Astrocyte (in vitro differentiated cells and primary cell): ENCODE data around the gene OR52B4. TPM values are rescaled to one million over a fixed set of nuclear protein-coding genes. Genes with fewer than 3 reads are reported as not detected.

Experiments
- DNase-seq: peaks from one replicate; pipeline ENCODE4 v3.0.0-alpha.2; 2010; ENCODE audit warnings: low read depth
- FAIRE-seq: peaks from 2 replicates; lab custom pipeline; 2011; peaks lifted over from hg19 to GRCh38; lab: Jason Lieb, UNC
- H2AFZ ChIP-seq: 2 replicates; pipeline ENCODE4 v1.6.0; 2012; ENCODE audit warnings: low read depth, low read length, inconsistent platforms
- H3K27ac ChIP-seq: 2 replicates; pipeline ENCODE4 v1.5.1; 2011; ENCODE audit warnings: low read depth, low read length, inconsistent platforms
- H3K27me3 ChIP-seq: 2 replicates; pipeline ENCODE4 v1.6.0; 2011; ENCODE audit warnings: low read length, inconsistent platforms; ENCODE audit not compliant: insufficient read depth
- H3K36me3 ChIP-seq: 2 replicates; pipeline ENCODE4 v1.5.1; 2011; ENCODE audit warnings: low read length, inconsistent platforms; ENCODE audit not compliant: insufficient read depth
- H3K4me1 ChIP-seq: 2 replicates; pipeline ENCODE4 v1.5.1; 2011; ENCODE audit warnings: low read length, inconsistent platforms; ENCODE audit not compliant: insufficient read depth
- H3K4me2 ChIP-seq: 2 replicates; pipeline ENCODE4 v1.6.0; 2012; ENCODE audit warnings: low read length, inconsistent platforms
- H3K4me3 ChIP-seq: 2 replicates; pipeline ENCODE4 v1.5.1; 2011; ENCODE audit warnings: low read depth, mild to moderate bottlenecking, low read length, inconsistent platforms; ENCODE audit not compliant: insufficient read depth
- H3K79me2 ChIP-seq: 2 replicates; pipeline ENCODE4 v1.6.0; 2012; ENCODE audit warnings: mild to moderate bottlenecking, low read length, inconsistent platforms; ENCODE audit not compliant: insufficient read depth
- H3K9ac ChIP-seq: 2 replicates; pipeline ENCODE4 v1.6.0; 2012; ENCODE audit warnings: mild to moderate bottlenecking, low read length, inconsistent platforms
- H3K9me3 ChIP-seq: 2 replicates; pipeline ENCODE4 v1.5.1; 2012; ENCODE audit warnings: low read depth, mild to moderate bottlenecking, low read length, inconsistent platforms; ENCODE audit not compliant: insufficient read depth
- H4K20me1 ChIP-seq: 2 replicates; pipeline ENCODE4 v1.6.0; 2012; ENCODE audit warnings: low read length, inconsistent platforms; ENCODE audit not compliant: insufficient read depth
- H3K27ac Mint-ChIP-seq: one replicate; pipeline ENCODE4 v1.8.0; 2021; ENCODE audit warnings: mild to moderate bottlenecking, mixed read lengths; ENCODE audit not compliant: unreplicated experiment
- H3K27me3 Mint-ChIP-seq: one replicate; pipeline ENCODE4 v1.8.0; 2021; ENCODE audit warnings: low read depth, mixed read lengths; ENCODE audit not compliant: unreplicated experiment
- H3K36me3 Mint-ChIP-seq: one replicate; pipeline ENCODE4 v1.8.0; 2021; ENCODE audit warnings: low read depth, mixed read lengths; ENCODE audit not compliant: unreplicated experiment
- H3K4me1 Mint-ChIP-seq: one replicate; pipeline ENCODE4 v1.8.0; 2021; ENCODE audit warnings: low read depth, mixed read lengths; ENCODE audit not compliant: unreplicated experiment
- H3K4me3 Mint-ChIP-seq: one replicate; pipeline ENCODE4 v1.8.0; 2021; ENCODE audit warnings: mild to moderate bottlenecking, moderate library complexity, mixed read lengths; ENCODE audit not compliant: unreplicated experiment
- H3K9me3 Mint-ChIP-seq: one replicate; pipeline ENCODE4 v1.8.0; 2021; ENCODE audit warnings: mild to moderate bottlenecking, mixed read lengths; ENCODE audit not compliant: unreplicated experiment
- EZH2 ChIP-seq: IDR thresholded peaks from 2 replicates; pipeline ENCODE4 v1.6.1; 2012; ENCODE audit warnings: mild to moderate bottlenecking, low read length, inconsistent platforms; ENCODE audit not compliant: insufficient read depth
- total RNA-seq: library from RNA; stranded (reverse); gene quantifications from 2 replicates; pipeline ENCODE4 v1.2.1, GENCODE V29; 2021
- TF ChIP-seq, protein P1 (sequence below): IDR thresholded peaks from 2 replicates; pipeline ENCODE4 v1.5.1; 2011; ENCODE audit warnings: low read depth, mild to moderate bottlenecking, inconsistent platforms, low read length, moderate library complexity; ENCODE audit not compliant: insufficient read depth

OR52B4 gene
- total RNA-seq, 1 donor from 2014 or later, result not detected

DNA sequence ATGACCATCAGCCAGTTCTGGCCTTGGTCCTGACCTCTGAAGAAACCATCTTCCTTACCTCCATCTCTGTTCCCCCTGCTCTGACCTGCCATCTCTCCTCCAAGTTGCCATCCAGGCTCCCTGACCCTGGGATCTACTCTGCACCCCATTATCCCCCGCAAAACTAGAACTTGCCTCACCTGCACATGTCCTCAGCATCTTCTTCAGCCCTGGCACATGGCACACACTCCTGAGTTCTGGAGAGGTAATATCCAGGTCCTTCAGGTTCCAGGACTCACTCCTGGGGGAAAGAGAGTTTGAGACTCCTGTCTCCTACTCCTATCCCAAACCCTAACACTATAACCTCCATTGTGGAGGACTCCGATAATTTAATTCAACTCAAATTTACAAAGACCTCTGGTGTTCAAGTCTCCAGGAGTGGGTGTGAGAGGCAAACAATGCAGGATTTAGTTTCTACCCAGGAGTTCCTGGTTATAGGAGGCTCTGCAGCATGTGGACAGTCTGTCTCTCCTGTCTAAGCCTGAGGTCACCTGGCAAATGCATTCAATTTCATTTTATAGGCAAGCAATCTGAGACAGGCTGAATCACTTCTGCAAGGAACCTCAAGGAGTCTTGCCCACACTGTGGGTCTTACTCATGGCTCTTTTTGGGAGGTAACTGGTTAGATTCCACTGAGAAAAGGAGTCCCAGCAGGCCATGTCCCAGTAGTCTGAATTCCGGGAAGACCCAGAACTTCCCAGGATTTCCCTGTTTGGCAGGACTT lies 18.0 kb upstream of the OR52B4 start:
- FAIRE-seq, result no peak
- no peak overlapping the region for H3K4me3 Mint-ChIP-seq

GRCh38 chr11:4381901-4382300 lies 13.7 kb upstream of the OR52B4 start:
- Histone ChIP-seq H2AFZ (no peak overlapping the region), H3K27ac (no peak overlapping the region), H3K4me1 (no peaks in the 10 kb centered on the region), H3K79me2 (no peaks in the 10 kb centered on the region), H3K4me2 (no peak overlapping the region), H3K9ac (no peak overlapping the region), H3K36me3 (peaks cover 5% of the 10 kb centered on the region), H3K27me3 (no peaks in the 10 kb centered on the region), H4K20me1 (no peaks in the 10 kb centered on the region), H3K4me3 (no peak overlapping the region), H3K9me3 (no peaks in the 10 kb centered on the region)
- FAIRE-seq, result no peak
- TF ChIP-seq, protein P1, sequence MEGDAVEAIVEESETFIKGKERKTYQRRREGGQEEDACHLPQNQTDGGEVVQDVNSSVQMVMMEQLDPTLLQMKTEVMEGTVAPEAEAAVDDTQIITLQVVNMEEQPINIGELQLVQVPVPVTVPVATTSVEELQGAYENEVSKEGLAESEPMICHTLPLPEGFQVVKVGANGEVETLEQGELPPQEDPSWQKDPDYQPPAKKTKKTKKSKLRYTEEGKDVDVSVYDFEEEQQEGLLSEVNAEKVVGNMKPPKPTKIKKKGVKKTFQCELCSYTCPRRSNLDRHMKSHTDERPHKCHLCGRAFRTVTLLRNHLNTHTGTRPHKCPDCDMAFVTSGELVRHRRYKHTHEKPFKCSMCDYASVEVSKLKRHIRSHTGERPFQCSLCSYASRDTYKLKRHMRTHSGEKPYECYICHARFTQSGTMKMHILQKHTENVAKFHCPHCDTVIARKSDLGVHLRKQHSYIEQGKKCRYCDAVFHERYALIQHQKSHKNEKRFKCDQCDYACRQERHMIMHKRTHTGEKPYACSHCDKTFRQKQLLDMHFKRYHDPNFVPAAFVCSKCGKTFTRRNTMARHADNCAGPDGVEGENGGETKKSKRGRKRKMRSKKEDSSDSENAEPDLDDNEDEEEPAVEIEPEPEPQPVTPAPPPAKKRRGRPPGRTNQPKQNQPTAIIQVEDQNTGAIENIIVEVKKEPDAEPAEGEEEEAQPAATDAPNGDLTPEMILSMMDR, result no peak
- TF ChIP-seq EZH2, result no peak
- no peak overlapping the region for H3K4me3 Mint-ChIP-seq
- no peaks in the 10 kb centered on the region for H3K27me3 Mint-ChIP-seq
- H3K27ac Mint-ChIP-seq, result no peak overlapping the region
- H3K4me1 Mint-ChIP-seq, result no peaks in the 10 kb centered on the region
- H3K36me3 Mint-ChIP-seq, result peaks cover 28% of the 10 kb centered on the region
- DNase-seq, result no peak
- no peaks in the 10 kb centered on the region for H3K9me3 Mint-ChIP-seq

More for the DNA sequence above, 18.0 kb upstream of the OR52B4 start:
- H4K20me1 ChIP-seq, result no peaks in the 10 kb centered on the region
- no peaks in the 10 kb centered on the region for H3K9me3 ChIP-seq
- H3K79me2 ChIP-seq, result no peaks in the 10 kb centered on the region
- Mint-ChIP-seq H3K36me3 (peaks cover 52% of the 10 kb centered on the region), H3K27ac (no peak overlapping the region), H3K27me3 (no peaks in the 10 kb centered on the region), H3K9me3 (no peaks in the 10 kb centered on the region), H3K4me1 (no peaks in the 10 kb centered on the region)
- DNase-seq, result no peak
- no peak overlapping the region for H3K4me3 ChIP-seq
- no peak overlapping the region for H2AFZ ChIP-seq
- H3K4me1 ChIP-seq, result no peaks in the 10 kb centered on the region
- H3K27ac ChIP-seq, result no peak overlapping the region
- H3K4me2 ChIP-seq, result no peak overlapping the region
- peaks cover 20% of the 10 kb centered on the region for H3K36me3 ChIP-seq
- TF ChIP-seq, protein P1, result no peak
- no peak for TF ChIP-seq EZH2
- H3K9ac ChIP-seq, result no peak overlapping the region
- H3K27me3 ChIP-seq, result no peaks in the 10 kb centered on the region
